Measurements from ENCODE around the gene CLDN6. TPM values are rescaled to one million over a fixed set of nuclear protein-coding genes. Genes with fewer than 3 reads are reported as not detected.
A peak's percentile ranks its signal among the peaks of the same experiment; 100 is the strongest.

Gene CLDN6
- total and polyA plus RNA-seq, 9 of the 15 experiments (the other 6 are each of a cell fraction or from before 2014, with no cell fraction given), result 0.22 to 0.75 (median 0.38) TPM; not detected in 3

DNA sequence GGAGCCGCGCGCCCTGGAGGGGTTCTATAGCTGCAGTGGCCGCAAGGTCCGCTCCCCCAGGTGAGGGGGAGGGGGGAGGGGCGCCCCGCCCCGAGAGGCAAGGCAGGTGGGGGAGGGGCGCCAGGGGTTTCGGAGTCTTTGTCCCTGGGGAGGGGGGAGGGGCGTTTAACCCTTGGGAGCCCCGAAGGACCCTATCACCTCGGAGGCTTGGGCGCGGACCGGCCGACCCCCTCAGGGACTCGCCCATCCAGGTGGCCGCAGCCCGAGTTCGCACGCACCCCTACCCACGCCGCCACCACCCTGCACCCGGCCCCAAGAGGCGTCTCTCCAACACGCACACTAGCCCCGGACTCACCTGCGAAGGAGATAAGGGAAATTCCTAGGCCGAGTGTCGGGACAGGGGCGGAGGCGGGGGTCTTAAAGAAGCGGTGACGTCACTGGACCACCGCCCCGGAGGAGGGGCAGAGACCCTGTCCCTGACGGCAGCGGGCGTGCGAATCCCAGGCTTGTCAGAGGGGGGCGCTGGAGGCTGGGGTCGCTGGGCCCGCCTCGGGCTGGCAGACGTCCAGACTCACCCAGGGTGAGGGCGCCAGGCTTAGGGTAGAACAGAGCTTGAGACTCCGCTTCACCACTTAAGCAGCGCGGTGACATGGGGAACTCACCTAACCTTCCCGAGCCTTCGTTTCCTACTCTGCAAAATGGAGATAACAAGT, at the start of gene CLDN6 (continued):
- TF ChIP-seq, protein P1, sequence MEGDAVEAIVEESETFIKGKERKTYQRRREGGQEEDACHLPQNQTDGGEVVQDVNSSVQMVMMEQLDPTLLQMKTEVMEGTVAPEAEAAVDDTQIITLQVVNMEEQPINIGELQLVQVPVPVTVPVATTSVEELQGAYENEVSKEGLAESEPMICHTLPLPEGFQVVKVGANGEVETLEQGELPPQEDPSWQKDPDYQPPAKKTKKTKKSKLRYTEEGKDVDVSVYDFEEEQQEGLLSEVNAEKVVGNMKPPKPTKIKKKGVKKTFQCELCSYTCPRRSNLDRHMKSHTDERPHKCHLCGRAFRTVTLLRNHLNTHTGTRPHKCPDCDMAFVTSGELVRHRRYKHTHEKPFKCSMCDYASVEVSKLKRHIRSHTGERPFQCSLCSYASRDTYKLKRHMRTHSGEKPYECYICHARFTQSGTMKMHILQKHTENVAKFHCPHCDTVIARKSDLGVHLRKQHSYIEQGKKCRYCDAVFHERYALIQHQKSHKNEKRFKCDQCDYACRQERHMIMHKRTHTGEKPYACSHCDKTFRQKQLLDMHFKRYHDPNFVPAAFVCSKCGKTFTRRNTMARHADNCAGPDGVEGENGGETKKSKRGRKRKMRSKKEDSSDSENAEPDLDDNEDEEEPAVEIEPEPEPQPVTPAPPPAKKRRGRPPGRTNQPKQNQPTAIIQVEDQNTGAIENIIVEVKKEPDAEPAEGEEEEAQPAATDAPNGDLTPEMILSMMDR (IDR thresholded peaks at IDR 0.05 in 2 of 3, conservative IDR thresholded peaks at IDR 0.05 in 1 of 3; ENCODE audit: insufficient read depth in 2 of 3, low read depth in 1 of 3, low read length in 3 of 3), result peak; percentile 60 to 73 (median 62); a peak in 5 of 6 replicates
- no peak for TF ChIP-seq SREBF1 (IDR thresholded peaks at IDR 0.05; ENCODE audit: borderline replicate concordance, low read depth, low read length)
- no peak for TF ChIP-seq ZNF696 (CRISPR knock-in tag; conservative IDR thresholded peaks at IDR 0.05)
- TF ChIP-seq NCOR1 (IDR thresholded peaks at IDR 0.05), result 0 out of 2 replicates have a peak, but pooled peaks have one; percentile 6
- no peak for TF ChIP-seq BRF1 (IDR thresholded peaks at IDR 0.05; ENCODE audit: borderline replicate concordance, extremely low read depth, insufficient read length)
- peak in 1 of 2 experiments; percentile 43; a peak in 1 of 4 replicates for TF ChIP-seq MAZ (CRISPR knock-in tag; conservative IDR thresholded peaks at IDR 0.05 in 1 of 2, IDR thresholded peaks at IDR 0.05 in 1 of 2)
- TF ChIP-seq SMAD3 (CRISPR knock-in tag; conservative IDR thresholded peaks at IDR 0.05), result no peak
- TF ChIP-seq MYNN (IDR thresholded peaks at IDR 0.05), result peak; percentile 41; the same call in 1 of the 2 replicates
- TF ChIP-seq MYNN (CRISPR knock-in tag; IDR thresholded peaks at IDR 0.05), result no peak
- no peak for TF ChIP-seq NR3C1 (CRISPR knock-in tag; IDR thresholded peaks at IDR 0.05)
- TF ChIP-seq ZNF24 (IDR thresholded peaks at IDR 0.05), result no peak
- TF ChIP-seq, protein P2, sequence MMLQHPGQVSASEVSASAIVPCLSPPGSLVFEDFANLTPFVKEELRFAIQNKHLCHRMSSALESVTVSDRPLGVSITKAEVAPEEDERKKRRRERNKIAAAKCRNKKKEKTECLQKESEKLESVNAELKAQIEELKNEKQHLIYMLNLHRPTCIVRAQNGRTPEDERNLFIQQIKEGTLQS (IDR thresholded peaks at IDR 0.05), result peak; percentile 89
- TF ChIP-seq, protein P2 (CRISPR knock-in tag; conservative IDR thresholded peaks at IDR 0.05), result no peak
- TF ChIP-seq ILF3 (IDR thresholded peaks at IDR 0.05; ENCODE audit: borderline replicate concordance), result no peak
- TF ChIP-seq, protein P3, sequence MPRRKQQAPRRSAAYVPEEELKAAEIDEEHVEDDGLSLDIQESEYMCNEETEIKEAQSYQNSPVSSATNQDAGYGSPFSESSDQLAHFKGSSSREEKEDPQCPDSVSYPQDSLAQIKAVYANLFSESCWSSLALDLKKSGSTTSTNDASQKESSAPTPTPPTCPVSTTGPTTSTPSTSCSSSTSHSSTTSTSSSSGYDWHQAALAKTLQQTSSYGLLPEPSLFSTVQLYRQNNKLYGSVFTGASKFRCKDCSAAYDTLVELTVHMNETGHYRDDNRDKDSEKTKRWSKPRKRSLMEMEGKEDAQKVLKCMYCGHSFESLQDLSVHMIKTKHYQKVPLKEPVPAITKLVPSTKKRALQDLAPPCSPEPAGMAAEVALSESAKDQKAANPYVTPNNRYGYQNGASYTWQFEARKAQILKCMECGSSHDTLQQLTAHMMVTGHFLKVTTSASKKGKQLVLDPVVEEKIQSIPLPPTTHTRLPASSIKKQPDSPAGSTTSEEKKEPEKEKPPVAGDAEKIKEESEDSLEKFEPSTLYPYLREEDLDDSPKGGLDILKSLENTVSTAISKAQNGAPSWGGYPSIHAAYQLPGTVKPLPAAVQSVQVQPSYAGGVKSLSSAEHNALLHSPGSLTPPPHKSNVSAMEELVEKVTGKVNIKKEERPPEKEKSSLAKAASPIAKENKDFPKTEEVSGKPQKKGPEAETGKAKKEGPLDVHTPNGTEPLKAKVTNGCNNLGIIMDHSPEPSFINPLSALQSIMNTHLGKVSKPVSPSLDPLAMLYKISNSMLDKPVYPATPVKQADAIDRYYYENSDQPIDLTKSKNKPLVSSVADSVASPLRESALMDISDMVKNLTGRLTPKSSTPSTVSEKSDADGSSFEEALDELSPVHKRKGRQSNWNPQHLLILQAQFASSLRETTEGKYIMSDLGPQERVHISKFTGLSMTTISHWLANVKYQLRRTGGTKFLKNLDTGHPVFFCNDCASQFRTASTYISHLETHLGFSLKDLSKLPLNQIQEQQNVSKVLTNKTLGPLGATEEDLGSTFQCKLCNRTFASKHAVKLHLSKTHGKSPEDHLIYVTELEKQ (CRISPR knock-in tag; IDR thresholded peaks at IDR 0.05), result no peak
- TF ChIP-seq ZNF76 (CRISPR knock-in tag; IDR thresholded peaks at IDR 0.05; ENCODE audit: borderline replicate concordance), result no peak

All from K562 (cell line).